T-helper 2 cell (primary cell): ENCODE measurements around the gene ZNF20.

ENCODE experiments used
- DNase-seq, 5 experiments: peaks; one replicate each; pipeline versions ENCODE4 v3.0.0 to v3.0.0-alpha.2; 2012 to 2022
- total RNA-seq, 2 donors: gene quantifications; one replicate each; lab custom pipeline; 2026; lab: John Stamatoyannopoulos, UW

Gene ZNF20
- 1.1 to 1.2 reads per million in 2 donors for total RNA-seq

DNA sequence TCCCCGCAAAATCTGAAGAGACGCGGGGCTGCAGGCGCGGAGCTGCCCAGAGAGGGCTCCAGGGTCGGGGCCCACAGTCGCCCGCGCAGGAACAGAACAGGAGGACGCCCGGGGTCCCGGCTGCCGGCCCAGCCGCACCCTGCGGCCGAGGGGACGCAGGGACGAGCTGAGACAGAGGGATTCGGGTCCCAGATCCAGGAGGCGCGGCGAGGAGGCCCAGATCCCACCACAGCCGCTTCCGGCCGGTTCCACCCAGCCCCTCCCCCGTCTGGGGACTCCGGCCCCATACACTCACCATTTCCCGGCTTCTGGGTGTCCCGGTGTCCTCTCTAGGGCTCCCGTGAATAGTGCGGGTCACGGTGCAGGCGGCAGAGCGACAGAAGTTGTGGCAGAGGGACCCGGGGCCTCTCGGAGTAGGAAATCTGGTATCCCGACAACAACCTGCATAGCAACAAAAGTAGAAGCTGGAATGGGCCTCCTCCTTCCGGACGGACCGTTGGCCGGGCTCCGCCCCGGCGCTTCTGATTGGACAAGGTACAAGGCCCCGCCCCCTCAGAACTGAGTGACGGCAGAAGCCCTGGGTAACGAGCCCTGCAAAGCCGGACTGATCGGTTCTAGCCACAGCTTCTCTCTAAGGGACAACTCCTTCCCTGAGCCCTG, at the start of gene ZNF20:
ZNF20 (minus strand) TSS at position 466 of the 660 bp plus-strand sequence; CDS start at position 298, 168 bp downstream.
- peak; percentile 66 to 90 (median 83) for DNase-seq

DNA sequence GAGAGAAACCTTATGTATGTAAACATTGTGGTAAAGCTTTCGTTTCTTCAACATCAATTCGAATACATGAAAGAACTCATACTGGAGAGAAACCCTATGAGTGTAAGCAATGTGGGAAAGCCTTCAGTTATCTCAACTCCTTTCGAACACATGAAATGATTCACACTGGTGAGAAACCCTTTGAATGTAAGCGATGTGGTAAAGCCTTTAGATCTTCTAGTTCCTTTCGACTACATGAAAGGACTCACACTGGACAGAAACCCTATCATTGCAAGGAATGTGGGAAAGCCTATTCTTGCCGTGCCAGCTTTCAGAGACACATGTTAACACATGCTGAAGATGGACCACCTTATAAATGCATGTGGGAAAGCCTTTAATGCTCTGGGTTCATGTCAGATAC, 47.5 kb upstream of the ZNF20 start:
- no peak for DNase-seq

DNA sequence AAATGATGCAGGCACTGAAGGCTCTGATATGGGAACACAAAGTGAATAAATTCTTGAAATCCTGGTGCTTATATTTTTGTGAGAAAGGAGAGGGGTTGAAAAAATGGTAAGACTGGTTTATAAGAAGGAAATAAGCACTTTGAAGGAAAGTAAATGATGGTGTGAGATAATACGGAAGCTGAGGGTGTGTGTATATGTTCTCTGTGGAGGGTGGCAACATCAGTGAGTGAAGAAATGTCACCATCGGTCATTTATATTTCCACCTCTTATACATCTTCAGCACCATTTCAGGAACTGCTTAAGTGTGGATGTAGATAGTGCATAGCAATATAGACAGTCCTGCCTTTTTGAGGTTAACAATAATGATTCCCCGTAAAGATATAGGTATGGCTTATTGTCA, 40.2 kb upstream of the ZNF20 start:
- DNase-seq: no peak

DNA sequence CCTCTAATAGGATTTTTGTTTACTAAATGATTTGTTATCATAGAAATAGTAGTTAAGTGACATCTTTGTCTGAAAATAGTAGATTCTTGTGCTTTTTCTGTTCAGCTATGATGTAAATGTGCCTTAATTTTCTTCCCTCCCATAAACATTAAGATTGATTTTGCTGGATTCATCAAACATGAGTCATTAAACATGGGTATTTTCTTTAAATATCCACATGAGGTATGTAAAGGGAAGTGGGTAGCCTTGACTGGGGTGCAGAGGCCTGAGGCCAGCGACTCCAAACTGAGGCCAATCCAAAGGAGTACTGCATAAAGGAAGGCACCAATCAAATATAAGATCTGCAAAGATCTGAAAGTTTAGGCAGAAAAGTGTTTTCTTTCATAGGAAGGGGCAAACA, 26.5 kb upstream of the ZNF20 start:
- no peak for DNase-seq

DNA sequence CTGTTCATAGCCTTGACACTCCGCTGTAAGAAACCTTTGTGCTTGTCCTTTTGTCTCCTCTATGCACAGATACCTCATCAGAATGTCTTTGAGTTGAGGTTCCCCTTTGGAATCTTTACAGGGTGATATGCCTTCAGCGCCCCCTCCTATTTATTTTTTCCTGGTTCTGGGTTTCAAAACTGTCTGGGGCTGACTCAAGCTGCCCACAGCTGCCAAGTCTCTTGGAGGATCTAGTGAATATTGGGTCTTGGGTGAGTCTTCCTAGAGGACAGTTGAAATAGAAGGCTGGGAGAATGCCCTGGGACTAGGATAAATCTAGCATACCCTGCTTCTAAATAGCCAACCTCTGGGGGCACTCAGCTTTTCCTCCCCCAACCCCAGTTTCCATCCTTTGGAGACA, 23.7 kb upstream of the ZNF20 start:
- DNase-seq: no peak

DNA sequence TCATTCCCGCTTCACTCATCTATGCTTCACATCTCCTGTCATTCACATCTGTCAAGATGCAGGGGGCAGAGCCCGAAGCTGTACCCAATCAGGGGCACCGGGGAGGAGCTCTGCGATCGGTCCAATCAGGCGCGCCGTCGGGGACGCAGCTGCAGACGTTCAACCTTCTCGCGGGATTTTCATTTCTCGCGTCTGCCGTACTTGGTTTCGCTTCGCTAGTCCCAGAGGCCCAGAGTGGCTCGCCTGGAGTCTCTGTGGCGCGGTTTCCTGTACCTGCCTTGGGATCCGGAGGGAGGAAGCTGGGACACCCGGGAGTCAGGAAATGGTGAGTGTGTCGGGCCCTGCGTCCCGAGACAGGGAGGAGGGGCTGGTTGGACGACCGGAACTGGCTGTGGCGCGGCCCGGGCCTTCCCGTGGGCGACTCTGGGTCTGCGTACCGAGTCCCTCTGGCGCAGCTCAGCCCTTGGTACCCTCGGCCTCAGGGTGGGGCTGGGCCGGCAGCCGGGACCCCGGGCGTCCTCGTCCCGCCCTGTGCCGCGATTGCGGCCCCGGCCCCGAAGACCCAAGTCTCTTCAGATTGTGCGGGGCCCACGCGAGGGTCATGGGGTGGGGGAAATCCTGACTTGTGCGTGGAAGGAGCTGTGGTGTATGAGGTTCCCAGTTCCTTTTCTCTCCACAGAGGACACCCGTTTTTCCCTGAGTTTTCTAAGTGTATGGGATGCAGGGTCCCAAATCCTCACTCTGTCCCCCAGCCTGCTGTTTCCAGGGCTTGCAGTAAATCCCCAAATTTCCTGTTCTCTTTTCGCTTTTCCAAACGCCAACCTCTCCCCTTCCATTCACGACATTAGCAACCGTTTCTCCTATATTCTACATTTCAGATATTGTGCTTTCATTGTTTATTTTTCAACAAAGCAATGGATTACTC, 23.0 kb upstream of the ZNF20 start, which contains the start of gene ZNF136:
ZNF136 (plus strand) TSS at position 215 of the 925 bp plus-strand sequence; CDS start at position 323, 108 bp downstream.
- peak; percentile 74 to 97 (median 89) for DNase-seq

DNA sequence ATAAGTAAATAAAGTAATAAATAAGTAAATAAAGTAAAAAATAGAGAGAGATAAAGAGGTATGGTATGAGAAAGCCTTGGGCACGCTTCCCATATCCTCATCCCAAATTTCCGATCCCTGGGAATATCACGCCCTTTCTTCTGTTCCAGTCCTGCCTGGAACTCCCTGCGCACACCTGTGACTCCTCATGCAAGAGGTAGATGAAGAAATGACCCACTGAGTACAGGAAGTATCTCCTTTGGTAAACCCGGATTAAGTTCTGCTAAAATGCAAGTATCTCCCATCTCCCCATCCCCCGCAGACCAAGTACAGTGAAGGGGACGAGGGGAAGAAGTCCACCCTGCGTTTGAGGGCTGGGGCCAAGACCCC, 22.3 kb upstream of the ZNF20 start:
- no peak for DNase-seq

DNA sequence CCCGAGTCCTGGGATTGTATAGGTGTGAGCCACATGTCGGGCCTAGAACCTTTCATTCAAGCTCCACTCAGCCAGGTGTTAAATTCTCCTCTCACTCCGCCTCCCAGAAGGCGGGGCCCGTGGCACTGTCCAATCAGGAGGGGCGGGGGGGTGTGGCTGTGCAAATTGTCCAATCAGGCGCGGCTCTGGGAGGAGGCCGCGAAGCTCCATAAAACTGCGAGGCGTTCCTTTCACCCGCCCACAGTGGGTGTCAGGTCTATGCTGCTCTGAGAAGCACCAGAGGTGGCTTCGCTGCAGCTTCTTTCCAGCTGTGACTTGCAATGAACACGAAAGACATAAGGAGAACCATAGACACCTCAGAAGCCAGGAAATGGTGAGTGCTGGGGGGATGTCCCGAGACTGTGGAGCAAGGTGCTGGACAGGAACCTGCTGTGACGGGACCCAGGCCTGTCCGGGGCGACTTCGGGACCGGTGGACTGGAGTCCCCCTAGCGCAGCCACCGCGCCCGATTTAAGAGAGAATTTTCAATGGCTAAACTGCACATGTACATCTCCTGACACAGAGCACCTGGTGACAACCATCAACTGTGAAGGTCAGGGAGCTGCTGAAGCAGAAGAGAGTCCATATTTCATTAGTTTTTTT, 19.7 kb upstream of the ZNF20 start:
- DNase-seq: no peak

DNA sequence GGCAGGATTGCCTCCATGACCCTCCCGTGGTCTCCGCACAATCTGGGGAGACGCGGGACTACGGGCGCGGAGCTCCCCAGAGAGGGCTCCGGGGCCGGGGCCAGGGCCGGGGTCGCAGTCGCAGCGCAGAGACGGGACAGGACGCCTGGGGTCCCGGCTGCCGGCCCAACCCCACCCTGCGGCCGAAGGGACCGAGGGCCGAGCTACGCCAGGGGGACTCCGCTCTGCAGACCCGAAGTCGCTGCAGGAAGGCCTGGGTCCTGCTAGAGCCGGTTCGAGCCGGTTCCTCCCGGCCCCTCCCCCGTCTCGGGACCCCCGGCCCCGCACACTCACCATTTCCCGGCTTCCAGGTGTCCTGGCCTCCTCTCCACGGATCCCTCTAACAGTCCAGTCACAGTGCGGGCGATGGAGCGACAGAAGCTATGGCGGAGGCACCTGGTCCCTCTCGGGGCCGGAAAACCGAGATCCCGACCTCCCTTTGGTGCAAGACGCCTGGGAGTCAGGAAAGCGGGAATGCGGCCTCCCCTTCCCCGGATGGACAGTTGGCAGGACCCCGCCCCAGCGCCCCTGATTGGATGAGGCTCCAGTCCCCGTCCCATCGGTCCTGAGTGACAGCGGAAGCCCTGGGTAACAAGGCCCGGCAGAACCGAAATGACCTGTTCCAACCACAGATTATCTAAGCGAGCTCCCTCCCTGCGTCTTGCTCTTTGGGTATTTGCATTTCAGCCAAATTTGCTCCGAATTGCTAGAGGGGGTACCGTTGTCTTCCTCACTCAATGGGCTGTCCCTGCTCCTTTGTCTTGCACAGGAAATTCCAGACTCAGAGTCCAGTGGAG, 16.3 kb upstream of the ZNF20 start, which contains the start of gene ZNF625:
ZNF625 (minus strand) TSS at position 512 of the 836 bp plus-strand sequence; CDS start at position 336, 176 bp downstream.
- DNase-seq: peak in 1 of 5 experiments; percentile 61

DNA sequence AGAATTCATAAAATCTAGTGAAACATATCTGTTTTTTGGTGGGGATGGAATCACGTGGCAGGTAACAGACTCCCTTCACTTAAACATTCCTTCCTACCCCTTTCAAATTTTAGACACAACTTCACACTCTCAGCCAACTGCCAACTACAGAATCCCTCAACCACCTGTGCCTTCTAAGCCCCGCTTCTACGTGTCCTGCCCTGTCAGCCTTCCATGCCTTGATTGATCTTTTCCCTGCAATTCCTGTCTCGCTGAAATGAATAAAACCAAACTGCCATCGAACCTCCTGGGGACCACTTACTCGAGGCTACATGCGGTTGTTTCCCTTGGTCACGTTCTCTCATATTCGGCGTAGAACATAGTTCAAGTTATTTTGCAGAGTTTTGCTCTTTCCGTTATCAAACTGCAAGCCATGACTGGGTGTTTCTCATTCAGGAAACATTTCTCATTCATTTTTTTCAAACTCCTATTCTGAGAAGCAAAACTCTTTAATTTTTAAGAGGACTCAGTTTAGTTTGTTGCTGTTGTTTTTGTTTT, 15.2 kb upstream of the ZNF20 start:
- no peak for DNase-seq

DNA sequence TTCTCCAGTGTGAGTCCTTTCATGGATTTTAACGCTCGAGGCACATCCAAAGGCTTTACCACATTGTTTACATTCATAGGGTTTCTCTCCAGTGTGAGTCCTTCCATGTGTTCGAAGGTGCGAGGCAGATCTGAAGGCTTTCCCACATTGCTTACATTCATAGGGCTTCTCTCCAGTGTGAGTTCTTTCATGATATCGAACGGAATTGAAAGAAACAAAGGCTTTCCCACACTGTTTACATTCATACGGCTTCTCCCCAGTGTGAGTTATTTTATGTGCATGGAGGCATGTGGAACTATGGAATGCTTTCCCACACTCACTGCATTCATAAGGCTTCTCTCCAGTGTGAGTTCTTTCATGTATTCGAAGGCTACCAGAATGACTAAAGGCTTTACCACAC, 5.2 kb upstream of the ZNF20 start:
- no peak for DNase-seq

DNA sequence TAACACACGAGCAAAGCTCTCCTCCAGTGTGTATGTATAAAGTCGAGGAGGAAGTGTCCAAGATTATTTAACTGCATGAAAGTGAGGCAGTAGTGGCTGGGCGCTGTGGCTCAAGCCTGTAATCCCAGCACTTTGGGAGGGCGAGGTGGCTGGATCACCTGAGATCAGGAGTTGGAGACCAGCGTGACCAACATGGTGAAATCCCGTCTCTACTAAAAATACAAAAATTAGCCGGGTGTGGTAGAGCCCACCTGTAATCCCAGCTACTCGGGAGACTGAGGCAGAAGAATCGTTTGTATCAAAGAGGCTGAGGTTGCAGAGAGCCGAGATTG, 1.2 kb upstream of the ZNF20 start:
- DNase-seq: no peak

DNA sequence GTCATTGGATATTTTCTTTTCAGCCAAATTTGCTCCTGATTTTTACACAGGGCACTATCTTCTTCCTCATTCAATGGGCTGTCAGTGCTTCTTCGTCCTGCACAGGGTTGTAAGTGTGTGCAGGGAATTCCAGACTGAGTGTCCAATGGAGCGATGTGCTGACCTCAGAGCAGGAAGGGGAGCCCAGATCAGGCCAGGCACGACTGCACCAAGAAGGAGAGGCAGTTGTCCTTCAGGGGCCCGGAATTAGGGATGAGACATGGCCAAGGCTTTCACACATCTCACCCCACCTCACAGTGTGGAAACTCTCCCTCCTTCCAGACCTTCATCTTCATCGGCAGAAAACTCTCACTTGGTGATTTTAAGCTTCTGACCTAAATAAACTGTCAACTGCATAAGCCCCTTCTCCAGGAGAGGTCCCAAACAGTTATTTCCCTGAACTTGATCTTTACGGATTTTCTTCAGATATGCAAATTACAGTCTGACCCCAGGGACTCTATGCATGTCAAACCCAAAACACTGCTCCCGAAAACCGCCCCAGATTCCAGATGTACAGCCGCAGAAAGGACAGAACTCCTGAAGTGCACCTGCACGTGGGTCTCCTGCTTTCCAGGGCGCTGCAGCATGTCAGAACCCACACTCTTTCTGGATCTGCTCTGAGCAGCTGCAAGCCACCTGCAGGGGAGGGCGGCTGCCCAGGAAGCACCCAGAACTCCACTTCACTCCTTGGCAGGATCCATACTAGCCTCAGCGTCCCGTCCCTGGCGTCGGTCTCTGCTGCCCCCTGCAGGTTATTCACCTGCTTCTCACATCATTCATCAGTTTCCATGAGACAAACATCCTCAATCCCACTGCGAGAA, 625 bp upstream of the ZNF20 start:
- peak; percentile 64 to 83 (median 78) for DNase-seq

DNA sequence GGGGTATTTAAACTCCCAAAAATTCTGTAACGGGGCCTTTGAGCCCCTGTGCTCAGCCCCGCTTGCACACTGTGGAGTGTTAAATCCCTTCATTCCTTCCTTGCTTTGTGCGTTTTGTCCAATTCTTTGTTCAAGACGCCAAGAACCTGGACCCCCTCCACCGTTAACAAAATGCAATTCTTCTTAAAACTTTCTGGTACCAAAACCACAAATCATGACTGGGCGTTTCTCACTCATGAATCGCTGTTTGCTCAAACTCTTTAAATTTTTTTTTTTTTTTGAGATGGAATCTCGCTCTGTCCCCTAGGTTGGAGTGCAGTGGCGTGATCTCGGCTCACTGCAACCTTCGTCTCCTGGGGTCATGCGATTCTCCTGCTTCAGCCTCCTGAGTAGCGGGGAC, 881 bp downstream of the ZNF20 start:
- DNase-seq: peak in 1 of 5 experiments; percentile 6

DNA sequence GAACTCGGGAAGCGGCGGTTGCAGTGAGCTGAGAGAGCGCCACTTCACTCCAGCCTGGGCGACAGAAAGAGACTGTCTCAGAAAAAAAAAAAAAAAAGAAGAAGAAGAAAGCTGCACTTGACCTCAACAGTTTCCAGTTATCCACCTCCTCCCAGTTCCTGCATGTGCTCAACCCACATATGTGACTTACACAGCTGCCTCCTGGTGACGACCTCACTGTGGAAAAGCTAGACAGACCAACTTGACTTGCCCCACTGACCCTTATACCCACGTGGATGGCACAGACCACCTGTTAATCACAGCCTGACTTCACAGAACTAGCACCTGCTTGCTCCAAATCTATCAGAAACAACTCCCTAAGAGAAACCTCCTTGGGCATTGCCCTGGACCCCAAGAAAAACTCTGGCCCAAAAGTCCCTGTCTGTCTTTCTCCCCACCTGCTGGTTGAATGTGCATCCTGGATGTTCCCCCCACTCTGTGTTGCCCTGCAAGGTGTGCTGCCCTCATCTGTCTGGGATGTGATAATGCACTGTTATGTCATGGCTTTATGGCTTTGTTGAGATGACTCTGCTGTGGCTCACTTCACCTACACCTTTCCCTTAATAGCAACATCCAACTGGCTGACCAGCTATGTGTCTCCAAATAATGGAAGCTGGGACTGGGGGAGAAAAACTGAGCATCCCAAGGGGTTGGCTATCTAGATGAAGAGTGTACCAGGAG, 2.8 kb downstream of the ZNF20 start:
- DNase-seq: peak in 2 of 5 experiments; percentile 14 to 39

DNA sequence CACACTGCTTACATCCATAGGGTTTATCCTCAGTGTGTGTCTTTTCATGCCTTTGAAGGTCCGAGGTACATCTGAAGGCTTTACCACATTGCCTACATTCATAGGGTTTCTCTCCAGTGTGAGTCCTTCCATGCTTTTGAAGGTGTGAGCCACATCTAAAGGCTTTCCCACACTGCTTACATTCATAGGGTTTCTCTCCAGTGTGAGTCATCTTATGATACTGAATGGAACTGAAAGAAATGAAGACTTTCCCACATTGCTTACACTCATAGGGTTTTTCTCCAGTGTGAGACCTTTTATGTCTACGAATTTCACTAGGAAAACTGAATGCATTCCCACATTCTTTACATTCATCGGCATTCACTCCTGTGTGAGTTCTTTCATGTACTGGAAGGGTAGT, 7.1 kb downstream of the ZNF20 start:
- DNase-seq: peak in 1 of 5 experiments; percentile 24

DNA sequence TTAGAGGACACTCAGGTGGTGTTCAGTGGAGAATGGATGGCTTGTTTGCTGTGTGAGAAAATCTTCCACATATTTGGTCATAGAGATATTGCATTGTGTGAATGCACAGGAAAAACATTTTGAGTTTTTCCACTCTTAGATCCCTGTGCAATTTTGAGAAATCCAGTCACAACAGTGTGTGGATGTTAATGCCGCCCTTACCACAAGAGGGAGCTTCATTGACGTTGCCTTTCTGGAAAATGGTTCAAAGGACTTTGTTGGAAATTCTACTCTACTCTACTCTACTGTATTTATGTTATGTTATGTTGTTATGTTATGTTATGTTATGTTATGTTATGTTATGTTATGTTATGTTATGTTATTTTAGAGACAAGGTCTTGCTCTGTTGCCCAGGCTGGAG, 13.4 kb downstream of the ZNF20 start:
- DNase-seq: no peak

DNA sequence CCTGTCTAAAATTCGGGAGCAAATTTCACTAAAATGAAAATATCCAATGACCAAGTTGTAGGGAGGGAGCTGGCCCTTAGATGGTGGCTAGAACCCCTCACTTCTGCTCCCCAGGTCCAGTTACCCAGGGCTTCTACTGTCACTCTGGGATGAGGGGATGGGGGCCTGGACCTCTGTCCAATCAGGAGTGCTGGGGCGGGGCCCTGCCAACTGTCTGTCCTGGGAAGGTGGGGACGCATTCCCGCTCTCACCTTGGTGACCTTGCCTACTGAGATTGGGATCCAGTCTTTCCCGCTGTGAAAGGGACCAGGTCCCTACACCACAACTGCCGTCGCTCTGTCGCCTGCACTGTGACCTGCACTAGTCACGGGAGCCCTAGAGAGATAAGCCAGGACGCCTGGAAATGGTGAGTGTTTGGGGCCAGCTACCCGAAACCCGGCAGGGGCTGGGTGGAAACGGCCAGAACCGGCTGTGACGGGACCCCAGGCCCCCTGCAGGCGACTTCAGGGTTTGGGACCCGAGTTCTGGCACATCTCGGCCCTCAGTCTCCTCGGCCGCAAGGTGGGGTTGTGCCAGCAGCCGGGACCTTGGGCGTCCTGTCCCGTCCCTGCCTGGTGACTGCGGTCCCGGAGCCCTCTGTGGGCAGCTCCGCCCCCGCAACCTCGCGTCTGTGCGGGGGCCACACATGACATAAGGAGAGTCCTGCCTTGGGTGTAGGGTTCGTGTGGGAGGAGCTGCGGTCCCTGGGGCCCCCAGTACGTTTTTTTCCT, 22.8 kb downstream of the ZNF20 start:
- DNase-seq: no peak

DNA sequence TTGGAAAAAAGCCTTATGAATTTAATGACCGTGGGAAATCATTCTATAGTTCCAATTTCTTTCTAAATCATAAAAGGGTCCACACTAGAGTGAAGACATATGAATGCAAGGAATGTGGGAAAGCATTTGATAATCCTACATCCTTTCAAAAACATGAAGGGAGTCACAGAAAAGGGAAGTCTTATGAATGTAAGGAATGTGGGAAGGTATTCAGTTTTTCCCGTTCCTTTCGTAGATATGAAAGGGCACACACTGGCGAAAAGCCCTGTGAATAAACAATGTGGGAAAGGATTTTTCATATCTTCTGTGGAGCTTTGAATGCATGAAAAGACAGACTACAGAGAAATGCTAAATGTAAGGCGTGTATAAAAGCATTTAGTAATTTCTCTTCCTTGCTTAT, 27.0 kb downstream of the ZNF20 start:
- no peak for DNase-seq

DNA sequence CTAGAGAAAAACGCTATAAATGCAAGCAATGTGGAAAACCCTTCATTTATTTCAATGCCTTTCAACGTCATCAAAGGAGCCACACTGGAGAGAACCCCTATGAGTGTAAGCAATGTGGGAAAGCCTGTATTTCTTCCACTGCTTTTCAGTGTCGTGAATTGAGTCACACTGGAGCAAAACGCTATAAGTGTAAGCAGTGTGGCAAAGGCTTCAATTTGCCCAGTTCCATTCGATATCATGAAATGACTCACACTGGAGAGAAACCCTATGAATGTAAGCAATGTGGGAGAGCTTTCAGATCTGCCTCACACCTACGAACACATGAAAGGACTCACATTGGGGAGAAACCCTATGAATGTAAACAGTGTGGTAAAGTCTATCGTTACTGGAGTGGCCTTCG, 27.4 kb downstream of the ZNF20 start:
- no peak for DNase-seq
